ENCODE measurements around the gene PIK3R3.

Gene PIK3R3

DNA sequence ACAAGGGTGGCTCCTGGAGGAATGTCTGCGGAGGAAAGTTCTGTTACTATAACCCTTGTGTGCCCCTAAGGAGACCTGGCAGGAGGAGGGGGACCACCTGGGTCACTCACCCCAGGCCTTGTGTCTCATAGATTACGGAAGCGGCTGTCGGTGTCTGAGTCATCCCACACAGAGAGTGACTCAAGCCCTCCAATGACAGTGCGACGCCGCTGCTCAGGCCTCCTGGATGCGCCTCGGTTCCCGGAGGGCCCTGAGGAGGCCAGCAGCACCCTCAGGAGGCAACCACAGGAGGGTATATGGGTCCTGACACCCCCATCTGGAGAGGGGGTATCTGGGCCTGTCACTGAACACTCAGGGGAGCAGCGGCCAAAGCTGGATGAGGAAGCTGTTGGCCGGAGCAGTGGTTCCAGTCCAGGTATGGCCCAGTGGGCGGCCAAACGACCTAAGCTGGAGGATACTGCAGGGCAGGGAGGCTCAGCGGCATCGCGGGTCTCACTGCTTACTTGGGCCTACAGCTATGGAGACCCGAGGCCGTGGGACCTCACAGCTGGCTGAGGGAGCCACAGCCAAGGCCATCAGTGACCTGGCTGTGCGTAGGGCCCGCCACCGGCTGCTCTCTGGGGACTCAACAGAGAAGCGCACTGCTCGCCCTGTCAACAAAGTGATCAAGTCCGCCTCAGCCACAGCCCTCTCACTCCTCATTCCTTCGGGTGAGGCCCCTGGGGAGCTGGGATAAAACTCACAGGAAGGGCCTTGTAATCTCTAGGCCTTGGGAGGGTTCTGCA is 101.4 kb downstream of the PIK3R3 start:
- Histone ChIP-seq H3K36me3 (ENCODE audit: control insufficient read depth in 2 of 2, insufficient read depth in 2 of 2, low read length in 2 of 2) (peaks cover 38 to 57% of the 10 kb centered on the region in 2 donors), H3K4me1 (ENCODE audit: control insufficient read depth in 2 of 2, insufficient read depth in 2 of 2, low read length in 2 of 2) (no peaks in the 10 kb centered on the region), H3K9me3 (ENCODE audit: control insufficient read depth in 2 of 2, low read length in 2 of 2) (no peaks in the 10 kb centered on the region), H3K9ac (ENCODE audit: low read depth in 1 of 2, low read length in 2 of 2) (no peak overlapping the region), H3K27me3 (ENCODE audit: control insufficient read depth in 2 of 2, insufficient read depth in 2 of 2, low read length in 2 of 2) (no peaks in the 10 kb centered on the region), H3K4me3 (ENCODE audit: low read length in 2 of 2) (no peak overlapping the region), H3K27ac (ENCODE audit: low read depth in 2 of 2, low read length in 2 of 2) (no peak overlapping the region)

GRCh38 chr1:46030074-46030870 is 102.2 kb downstream of the PIK3R3 start:
- Histone ChIP-seq H3K4me3 (ENCODE audit: low read length in 2 of 2) (no peak overlapping the region), H3K9ac (ENCODE audit: low read depth in 1 of 2, low read length in 2 of 2) (no peak overlapping the region), H3K27me3 (ENCODE audit: control insufficient read depth in 2 of 2, insufficient read depth in 2 of 2, low read length in 2 of 2) (no peaks in the 10 kb centered on the region), H3K9me3 (ENCODE audit: control insufficient read depth in 2 of 2, low read length in 2 of 2) (no peaks in the 10 kb centered on the region), H3K27ac (ENCODE audit: low read depth in 2 of 2, low read length in 2 of 2) (no peak overlapping the region), H3K36me3 (ENCODE audit: control insufficient read depth in 2 of 2, insufficient read depth in 2 of 2, low read length in 2 of 2) (peaks cover 41 to 65% of the 10 kb centered on the region in 2 donors), H3K4me1 (ENCODE audit: control insufficient read depth in 2 of 2, insufficient read depth in 2 of 2, low read length in 2 of 2) (no peaks in the 10 kb centered on the region)

GRCh38 chr1:46027788-46028573 is 104.4 kb downstream of the PIK3R3 start:
- peaks cover 56 to 74% of the 10 kb centered on the region in 2 donors for H3K36me3 ChIP-seq (ENCODE audit: control insufficient read depth in 2 of 2, insufficient read depth in 2 of 2, low read length in 2 of 2)
- H3K4me3 ChIP-seq (ENCODE audit: low read length in 2 of 2), result no peak overlapping the region
- H3K4me1 ChIP-seq (ENCODE audit: control insufficient read depth in 2 of 2, insufficient read depth in 2 of 2, low read length in 2 of 2), result no peaks in the 10 kb centered on the region
- H3K27ac ChIP-seq (ENCODE audit: low read depth in 2 of 2, low read length in 2 of 2), result no peak overlapping the region
- no peaks in the 10 kb centered on the region for H3K27me3 ChIP-seq (ENCODE audit: control insufficient read depth in 2 of 2, insufficient read depth in 2 of 2, low read length in 2 of 2)
- H3K9me3 ChIP-seq (ENCODE audit: control insufficient read depth in 2 of 2, low read length in 2 of 2), result no peaks in the 10 kb centered on the region
- no peak overlapping the region for H3K9ac ChIP-seq (ENCODE audit: low read depth in 1 of 2, low read length in 2 of 2)

- H3K4me3 ChIP-seq (ENCODE audit: low read length in 2 of 2), result no peak overlapping the region
- no peak overlapping the region for H3K9ac ChIP-seq (ENCODE audit: low read depth in 1 of 2, low read length in 2 of 2)
- H3K4me1 ChIP-seq (ENCODE audit: control insufficient read depth in 2 of 2, insufficient read depth in 2 of 2, low read length in 2 of 2), result no peaks in the 10 kb centered on the region
- no peaks in the 10 kb centered on the region for H3K9me3 ChIP-seq (ENCODE audit: control insufficient read depth in 2 of 2, low read length in 2 of 2)
- H3K27ac ChIP-seq (ENCODE audit: low read depth in 2 of 2, low read length in 2 of 2), result no peak overlapping the region
- peaks cover 56 to 78% of the 10 kb centered on the region in 2 donors for H3K36me3 ChIP-seq (ENCODE audit: control insufficient read depth in 2 of 2, insufficient read depth in 2 of 2, low read length in 2 of 2)
- H3K27me3 ChIP-seq (ENCODE audit: control insufficient read depth in 2 of 2, insufficient read depth in 2 of 2, low read length in 2 of 2), result no peaks in the 10 kb centered on the region
These were observed 105.9 kb downstream of the PIK3R3 start for GRCh38 chr1:46026531-46026930.

GRCh38 chr1:46021046-46021996 is 111.1 kb downstream of the PIK3R3 start:
- Histone ChIP-seq H3K4me3 (ENCODE audit: low read length in 2 of 2) (no peak overlapping the region), H3K36me3 (ENCODE audit: control insufficient read depth in 2 of 2, insufficient read depth in 2 of 2, low read length in 2 of 2) (peaks cover 33 to 42% of the 10 kb centered on the region in 2 donors), H3K4me1 (ENCODE audit: control insufficient read depth in 2 of 2, insufficient read depth in 2 of 2, low read length in 2 of 2) (no peaks in the 10 kb centered on the region), H3K27ac (ENCODE audit: low read depth in 2 of 2, low read length in 2 of 2) (no peak overlapping the region), H3K9me3 (ENCODE audit: control insufficient read depth in 2 of 2, low read length in 2 of 2) (no peaks in the 10 kb centered on the region), H3K27me3 (ENCODE audit: control insufficient read depth in 2 of 2, insufficient read depth in 2 of 2, low read length in 2 of 2) (no peaks in the 10 kb centered on the region), H3K9ac (ENCODE audit: low read depth in 1 of 2, low read length in 2 of 2) (no peak overlapping the region)

- no peak overlapping the region for H3K9ac ChIP-seq (ENCODE audit: low read depth in 1 of 2, low read length in 2 of 2)
- no peaks in the 10 kb centered on the region for H3K4me1 ChIP-seq (ENCODE audit: control insufficient read depth in 2 of 2, insufficient read depth in 2 of 2, low read length in 2 of 2)
- no peaks in the 10 kb centered on the region for H3K9me3 ChIP-seq (ENCODE audit: control insufficient read depth in 2 of 2, low read length in 2 of 2)
- no peaks in the 10 kb centered on the region for H3K27me3 ChIP-seq (ENCODE audit: control insufficient read depth in 2 of 2, insufficient read depth in 2 of 2, low read length in 2 of 2)
- H3K27ac ChIP-seq (ENCODE audit: low read depth in 2 of 2, low read length in 2 of 2), result no peak overlapping the region
- H3K4me3 ChIP-seq (ENCODE audit: low read length in 2 of 2), result no peak overlapping the region
- H3K36me3 ChIP-seq (ENCODE audit: control insufficient read depth in 2 of 2, insufficient read depth in 2 of 2, low read length in 2 of 2), result peaks cover 28 to 32% of the 10 kb centered on the region in 2 donors
These were observed 112.4 kb downstream of the PIK3R3 start for GRCh38 chr1:46020010-46020409.

GRCh38 chr1:46019348-46019747 is 113.1 kb downstream of the PIK3R3 start:
- H3K9ac ChIP-seq (ENCODE audit: low read depth in 1 of 2, low read length in 2 of 2), result no peak overlapping the region
- no peak overlapping the region for H3K27ac ChIP-seq (ENCODE audit: low read depth in 2 of 2, low read length in 2 of 2)
- no peaks in the 10 kb centered on the region for H3K4me1 ChIP-seq (ENCODE audit: control insufficient read depth in 2 of 2, insufficient read depth in 2 of 2, low read length in 2 of 2)
- peaks cover 25 to 29% of the 10 kb centered on the region in 2 donors for H3K36me3 ChIP-seq (ENCODE audit: control insufficient read depth in 2 of 2, insufficient read depth in 2 of 2, low read length in 2 of 2)
- H3K27me3 ChIP-seq (ENCODE audit: control insufficient read depth in 2 of 2, insufficient read depth in 2 of 2, low read length in 2 of 2), result no peaks in the 10 kb centered on the region
- no peaks in the 10 kb centered on the region for H3K9me3 ChIP-seq (ENCODE audit: control insufficient read depth in 2 of 2, low read length in 2 of 2)
- H3K4me3 ChIP-seq (ENCODE audit: low read length in 2 of 2), result no peak overlapping the region

- H3K36me3 ChIP-seq (ENCODE audit: control insufficient read depth in 2 of 2, insufficient read depth in 2 of 2, low read length in 2 of 2), result peaks cover 15 to 17% of the 10 kb centered on the region in 2 donors
- no peak overlapping the region for H3K4me3 ChIP-seq (ENCODE audit: low read length in 2 of 2)
- no peaks in the 10 kb centered on the region for H3K4me1 ChIP-seq (ENCODE audit: control insufficient read depth in 2 of 2, insufficient read depth in 2 of 2, low read length in 2 of 2)
- no peak overlapping the region for H3K9ac ChIP-seq (ENCODE audit: low read depth in 1 of 2, low read length in 2 of 2)
- no peaks in the 10 kb centered on the region for H3K9me3 ChIP-seq (ENCODE audit: control insufficient read depth in 2 of 2, low read length in 2 of 2)
- no peak overlapping the region for H3K27ac ChIP-seq (ENCODE audit: low read depth in 2 of 2, low read length in 2 of 2)
- H3K27me3 ChIP-seq (ENCODE audit: control insufficient read depth in 2 of 2, insufficient read depth in 2 of 2, low read length in 2 of 2), result no peaks in the 10 kb centered on the region
These were observed 114.4 kb downstream of the PIK3R3 start for GRCh38 chr1:46017876-46018503.

DNA sequence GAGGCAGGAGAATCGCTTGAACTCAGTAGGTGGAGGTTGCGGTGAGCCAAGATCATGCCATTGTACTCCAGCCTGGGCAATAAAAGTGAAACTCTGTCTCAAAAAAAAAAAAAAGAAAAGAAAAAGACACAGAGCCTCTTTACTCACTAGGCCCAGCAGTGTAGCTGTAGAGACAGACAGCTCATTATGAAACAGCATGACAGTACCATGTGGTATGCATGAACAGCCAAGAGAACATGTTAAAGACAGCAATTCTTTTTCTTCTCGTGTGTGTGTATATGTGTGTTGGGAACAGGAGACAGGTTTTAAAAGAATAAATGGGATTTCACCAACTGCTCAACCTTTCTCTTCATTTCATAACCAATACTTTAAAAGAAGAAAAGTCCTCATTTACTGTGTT is 118.8 kb downstream of the PIK3R3 start:
- H3K4me3 ChIP-seq (ENCODE audit: low read length in 2 of 2), result no peak overlapping the region
- H3K27ac ChIP-seq (ENCODE audit: low read depth in 2 of 2, low read length in 2 of 2), result no peak overlapping the region
- no peaks in the 10 kb centered on the region for H3K27me3 ChIP-seq (ENCODE audit: control insufficient read depth in 2 of 2, insufficient read depth in 2 of 2, low read length in 2 of 2)
- H3K4me1 ChIP-seq (ENCODE audit: control insufficient read depth in 2 of 2, insufficient read depth in 2 of 2, low read length in 2 of 2), result no peaks in the 10 kb centered on the region
- H3K9me3 ChIP-seq (ENCODE audit: control insufficient read depth in 2 of 2, low read length in 2 of 2), result no peaks in the 10 kb centered on the region
- peaks cover 31 to 37% of the 10 kb centered on the region in 2 donors for H3K36me3 ChIP-seq (ENCODE audit: control insufficient read depth in 2 of 2, insufficient read depth in 2 of 2, low read length in 2 of 2)
- no peak overlapping the region for H3K9ac ChIP-seq (ENCODE audit: low read depth in 1 of 2, low read length in 2 of 2)
